Activated CD8-positive, alpha-beta memory T cell treated with anti-CD3 and anti-CD28 coated beads for 1 hour (primary cell): Measurements from ENCODE around the gene BMPR1B.
"Not testable (repeated sequence)": the region's sequence is repeated elsewhere in the genome, so short reads cannot be mapped to it uniquely, and the experiment has no call there.

ENCODE experiments used
- DNase-seq, 2 donors: peaks; one replicate each; pipeline ENCODE4 v3.0.0-alpha.2; 2020; ENCODE audit warnings: low read depth in 1 of 2; ENCODE audit errors: extremely low read depth in 1 of 2

Gene BMPR1B

DNA sequence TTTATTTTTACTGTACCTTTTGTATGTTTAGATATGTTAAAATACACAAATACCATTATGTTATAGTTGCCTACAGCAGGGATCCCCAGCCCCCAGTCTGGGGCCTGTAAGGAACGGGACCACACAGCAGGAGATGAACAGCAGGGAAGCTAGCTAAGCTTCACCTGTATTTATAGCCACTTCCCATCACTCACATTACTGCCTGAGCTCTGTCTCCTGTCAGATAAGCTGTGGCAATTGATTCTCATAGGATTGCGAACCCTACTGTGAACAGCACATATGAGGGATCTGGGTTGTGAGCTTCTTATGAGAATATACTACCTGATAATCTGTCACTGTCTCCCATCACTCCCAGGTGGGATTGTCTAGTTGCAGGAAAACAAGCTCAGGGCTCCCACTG lies 73.9 kb downstream of the BMPR1B start:
- no peak for DNase-seq

GRCh38 chr4:94832329-94832728 lies 74.6 kb downstream of the BMPR1B start:
- DNase-seq, result not testable (repeated sequence)

- no peak for DNase-seq
These were observed 75.6 kb downstream of the BMPR1B start for GRCh38 chr4:94833394-94833793.

DNA sequence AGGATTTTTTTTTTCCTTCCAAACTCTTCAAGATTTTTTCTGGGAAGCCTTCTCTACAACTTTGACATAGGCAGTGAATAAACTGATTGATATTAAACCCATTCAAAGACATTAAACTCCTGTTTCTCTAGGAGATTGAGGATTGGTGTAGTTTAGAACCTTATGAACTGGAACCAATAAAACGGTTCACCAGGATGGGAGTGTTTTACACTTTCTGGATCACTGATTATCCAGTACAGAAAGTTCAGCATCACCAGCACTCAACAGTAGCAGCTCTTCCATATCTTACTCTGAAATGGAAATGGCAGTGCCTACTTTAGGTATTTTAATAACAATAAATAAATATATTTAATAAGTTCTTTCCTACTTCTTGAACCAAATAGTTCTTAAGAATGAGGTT lies 76.7 kb downstream of the BMPR1B start:
- no peak for DNase-seq

GRCh38 chr4:94841166-94841863 lies 83.6 kb downstream of the BMPR1B start:
- DNase-seq, result not testable (repeated sequence)

DNA sequence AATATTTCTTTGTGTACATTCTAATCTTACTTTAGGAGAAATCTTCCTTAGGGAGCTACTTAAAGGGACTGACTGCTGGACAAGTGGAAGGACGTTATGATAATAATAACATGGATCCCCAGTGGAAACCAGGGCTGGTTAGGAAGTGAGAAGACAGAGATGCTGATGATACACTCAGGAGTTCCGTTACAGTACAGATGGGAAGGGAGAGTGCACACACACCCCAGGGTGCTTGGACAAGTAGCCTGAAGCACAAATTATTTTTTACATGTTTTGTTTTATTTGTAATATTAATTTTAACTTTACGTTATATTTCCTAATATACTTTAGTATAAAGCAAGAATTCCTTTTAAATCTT lies 84.1 kb downstream of the BMPR1B start:
- DNase-seq, result no peak

DNA sequence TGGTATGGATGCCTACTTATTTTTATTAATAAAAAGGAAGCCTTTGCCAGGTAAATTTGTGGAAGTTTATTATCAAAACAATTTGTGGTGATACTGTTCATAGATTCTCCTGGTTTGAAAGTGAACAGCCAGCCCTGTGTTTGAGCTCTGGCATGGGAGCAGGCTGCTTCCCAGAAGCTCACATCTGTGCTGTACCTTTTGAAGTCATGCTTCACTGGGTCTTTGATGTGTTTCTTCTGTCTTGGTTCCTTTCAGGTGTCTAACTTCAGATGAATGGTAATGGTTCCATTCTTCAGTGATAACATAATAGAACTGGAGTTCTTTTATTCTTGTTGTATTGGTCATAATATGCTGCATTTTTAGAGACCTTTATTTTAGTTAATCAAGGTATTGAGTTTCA lies 85.5 kb downstream of the BMPR1B start:
- no peak for DNase-seq

GRCh38 chr4:94848326-94848725 lies 90.6 kb downstream of the BMPR1B start:
- DNase-seq, result no peak

- no peak for DNase-seq
These were observed 92.1 kb downstream of the BMPR1B start for GRCh38 chr4:94849901-94850300.

DNA sequence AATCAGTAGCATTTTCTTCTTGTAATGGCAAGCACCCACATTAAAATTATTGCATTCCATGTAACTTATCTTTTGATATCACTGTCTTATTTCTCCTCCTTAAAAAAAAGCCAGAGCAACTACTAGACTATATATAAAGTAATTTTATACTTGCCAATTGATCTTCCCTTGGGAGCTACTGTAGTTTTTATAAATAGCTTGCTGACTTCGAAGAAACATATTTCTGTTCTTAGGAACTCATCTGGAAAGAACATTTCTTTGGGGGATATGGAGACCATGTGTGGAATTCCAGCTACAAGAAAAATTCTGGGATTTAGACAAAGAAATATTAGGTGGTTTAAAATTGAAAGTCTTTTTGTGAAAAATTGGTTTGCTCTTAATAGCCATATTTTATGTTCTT lies 94.9 kb downstream of the BMPR1B start:
- no peak for DNase-seq

GRCh38 chr4:94856030-94856429 lies 98.3 kb downstream of the BMPR1B start:
- no peak for DNase-seq

DNA sequence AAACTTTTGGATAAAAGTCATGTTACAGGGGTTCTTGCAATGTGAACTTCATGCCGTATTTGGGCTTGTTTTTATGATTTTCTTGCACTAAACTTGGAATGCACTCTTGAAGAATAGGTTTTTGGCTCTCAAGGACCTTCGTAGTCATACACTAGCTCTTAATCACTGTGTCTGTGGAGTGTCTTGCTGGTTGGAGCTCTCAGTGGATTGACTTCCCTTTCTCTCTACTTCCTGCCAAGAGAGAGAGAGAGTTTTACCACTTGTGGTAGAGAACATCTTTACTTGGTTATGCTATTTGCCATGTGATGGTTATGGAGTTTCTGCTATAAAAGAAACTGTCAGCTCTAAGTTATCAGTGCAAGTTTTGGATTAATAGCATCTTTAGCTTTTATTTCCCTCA lies 112.4 kb downstream of the BMPR1B start:
- DNase-seq, result no peak

DNA sequence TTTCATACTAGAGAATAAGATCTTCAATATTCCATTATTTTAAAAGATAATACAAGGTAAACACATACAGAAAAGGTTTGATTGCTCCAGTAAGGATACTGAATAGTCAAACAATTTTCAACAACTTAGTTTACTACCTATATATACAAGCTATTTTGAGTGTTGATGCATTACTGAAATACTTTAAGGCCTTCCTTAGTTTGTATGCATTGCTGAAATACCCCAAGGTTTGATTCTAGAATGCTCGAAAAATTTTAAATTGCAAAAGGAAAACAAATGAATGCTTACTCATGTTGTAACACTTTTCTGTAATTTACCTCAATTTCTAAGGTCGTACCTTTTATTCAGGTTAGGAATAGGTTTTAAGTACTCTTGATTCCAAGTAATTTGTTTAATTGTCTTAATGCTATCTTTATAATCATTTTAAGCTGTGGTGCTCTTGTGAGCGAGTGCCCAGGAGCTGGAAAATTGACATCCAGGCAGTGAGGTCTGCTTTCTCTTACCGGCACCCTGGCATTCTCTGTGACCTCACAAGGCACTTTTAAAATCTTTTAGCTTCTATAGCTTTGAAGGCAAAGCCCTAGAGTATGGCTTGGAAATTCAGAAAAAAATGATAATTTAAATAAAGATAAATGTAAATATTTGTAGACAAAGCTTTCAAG lies 114.0 kb downstream of the BMPR1B start:
- DNase-seq, result no peak

GRCh38 chr4:94877973-94878372 lies 120.2 kb downstream of the BMPR1B start:
- no peak for DNase-seq

DNA sequence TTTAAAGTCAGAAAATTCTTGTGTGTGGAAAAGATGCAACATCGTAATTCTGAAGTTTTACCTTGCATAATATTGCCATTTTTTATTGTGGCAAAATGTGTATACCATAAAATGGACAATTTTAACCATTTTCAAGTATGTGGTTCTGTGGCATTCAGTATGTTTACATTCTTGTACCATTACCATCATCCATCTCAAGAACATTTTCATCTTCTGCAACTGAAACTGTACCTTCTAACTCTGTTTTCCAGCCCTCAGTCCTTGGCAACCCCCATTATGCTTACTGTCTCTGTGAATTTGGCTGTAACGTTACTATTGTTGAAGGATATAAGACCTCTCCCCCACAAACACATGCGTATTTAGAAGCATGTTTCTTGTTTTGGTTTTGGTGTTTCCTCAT lies 123.2 kb downstream of the BMPR1B start:
- no peak for DNase-seq

- no peak for DNase-seq
These were observed 125.0 kb downstream of the BMPR1B start for GRCh38 chr4:94882756-94883155.

GRCh38 chr4:94887027-94887426 lies 129.3 kb downstream of the BMPR1B start:
- no peak for DNase-seq

- DNase-seq, result no peak
These were observed 131.8 kb downstream of the BMPR1B start for GRCh38 chr4:94889523-94889922.

- no peak for DNase-seq
These were observed 132.2 kb downstream of the BMPR1B start for GRCh38 chr4:94889946-94890345.

- DNase-seq, result no peak
These were observed 132.8 kb downstream of the BMPR1B start for GRCh38 chr4:94890579-94890978.

DNA sequence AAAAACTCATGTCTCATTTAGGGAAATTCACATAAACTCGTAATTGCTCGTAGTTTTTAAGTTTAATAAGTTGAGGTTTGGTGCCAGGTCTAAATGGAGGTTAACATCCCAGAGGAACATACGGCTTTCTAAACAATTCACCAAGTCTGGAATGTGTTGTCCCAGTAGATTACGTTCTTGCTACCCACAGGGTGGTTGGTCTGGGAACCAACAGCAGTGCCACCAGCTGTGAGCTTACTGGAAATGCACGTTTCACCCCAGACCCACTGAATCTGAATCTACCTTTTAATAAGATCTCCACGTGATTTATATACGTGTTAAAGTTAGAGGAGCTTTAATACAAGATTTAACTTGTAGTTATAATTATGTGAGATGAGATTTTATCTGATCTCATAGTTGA lies 134.3 kb downstream of the BMPR1B start:
- DNase-seq, result no peak

- no peak for DNase-seq
These were observed 137.3 kb downstream of the BMPR1B start for GRCh38 chr4:94895081-94895480.

GRCh38 chr4:94897023-94897422 lies 139.3 kb downstream of the BMPR1B start:
- DNase-seq, result no peak
